GM21717 (cell line): ENCODE measurements around the gene GJB5.
"Not testable (repeated sequence)": the region's sequence is repeated elsewhere in the genome, so short reads cannot be mapped to it uniquely, and the experiment has no call there.

Source experiments
- ATAC-seq: cut with Tn5 transposase; IDR thresholded peaks from one replicate; pipeline ENCODE4 v1.9.1; 2021; ENCODE audit warnings: mild to moderate bottlenecking, moderate library complexity; ENCODE audit not compliant: unreplicated experiment

The GJB5 gene

GRCh38 chr1:34754964-34755637 is at the start of gene GJB5:
Gene GJB5 (plus strand): TSS chr1:34755047. CDS start chr1:34757331, 2,284 bp downstream.
- ATAC-seq, result no peak

DNA sequence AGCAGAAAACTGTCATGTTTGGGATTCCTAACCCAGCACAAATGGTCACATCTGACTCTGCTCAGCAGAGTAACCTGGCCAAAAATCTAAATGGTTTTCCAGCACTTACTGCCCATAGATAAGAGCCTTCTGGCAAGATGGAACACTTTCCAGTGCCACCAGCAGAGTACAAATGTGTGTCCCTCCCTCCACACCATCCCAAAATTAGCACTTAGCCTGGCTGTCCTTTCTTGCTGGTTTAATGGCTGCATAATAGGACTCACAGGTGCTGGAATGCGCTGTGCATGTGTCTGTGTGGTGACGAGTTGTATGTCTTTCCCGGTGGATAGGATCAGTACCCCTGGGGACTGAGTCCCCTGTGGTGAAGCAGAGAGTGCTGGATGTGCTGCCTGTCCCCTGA is 49.8 kb upstream of the GJB5 start:
- ATAC-seq, result no peak

GRCh38 chr1:34708106-34708505 is 46.7 kb upstream of the GJB5 start:
- no peak for ATAC-seq

DNA sequence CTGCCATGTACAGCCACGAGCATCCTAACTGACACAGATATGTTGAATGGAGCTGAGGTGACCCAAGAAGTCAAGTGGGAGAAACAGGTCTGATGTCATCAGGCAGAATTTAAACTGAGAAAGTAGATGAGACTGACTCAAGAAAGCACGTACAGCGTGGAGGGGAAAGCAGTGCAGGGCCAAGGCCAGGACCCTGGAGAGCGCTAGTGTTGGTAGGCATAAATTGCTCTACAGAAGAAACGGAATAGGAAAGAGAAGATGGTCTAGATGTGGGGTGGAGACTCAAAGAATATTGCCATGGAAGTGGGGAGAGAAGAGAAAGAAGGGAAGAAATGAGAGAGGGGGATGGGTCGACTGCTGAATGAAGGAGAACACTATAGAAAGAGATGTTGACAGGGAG is 45.3 kb upstream of the GJB5 start:
- no peak for ATAC-seq

GRCh38 chr1:34710812-34711211 is 44.0 kb upstream of the GJB5 start:
- no peak for ATAC-seq

- no peak for ATAC-seq
These were observed 43.4 kb upstream of the GJB5 start for GRCh38 chr1:34711485-34711884.

- no peak for ATAC-seq
These were observed 42.7 kb upstream of the GJB5 start for GRCh38 chr1:34712007-34712688.

DNA sequence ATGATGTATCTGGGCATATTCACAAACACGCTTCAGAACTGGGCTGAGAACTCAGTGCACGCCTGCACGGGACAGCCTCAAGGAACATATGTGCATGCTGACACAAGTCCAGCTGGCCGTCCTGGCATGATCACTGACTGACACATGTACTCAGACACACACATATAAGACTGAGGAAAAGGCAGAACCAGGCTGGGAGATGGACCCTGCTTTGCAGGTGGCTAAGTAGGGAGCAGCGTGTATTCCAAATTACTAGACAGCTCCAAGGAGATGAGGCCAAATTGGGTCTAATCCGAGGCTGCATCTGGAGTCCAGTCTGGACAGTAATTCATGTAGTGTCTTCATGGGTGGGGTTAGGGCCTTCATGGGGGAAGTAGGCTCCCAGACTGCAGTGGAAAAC is 41.4 kb upstream of the GJB5 start:
- no peak for ATAC-seq

DNA sequence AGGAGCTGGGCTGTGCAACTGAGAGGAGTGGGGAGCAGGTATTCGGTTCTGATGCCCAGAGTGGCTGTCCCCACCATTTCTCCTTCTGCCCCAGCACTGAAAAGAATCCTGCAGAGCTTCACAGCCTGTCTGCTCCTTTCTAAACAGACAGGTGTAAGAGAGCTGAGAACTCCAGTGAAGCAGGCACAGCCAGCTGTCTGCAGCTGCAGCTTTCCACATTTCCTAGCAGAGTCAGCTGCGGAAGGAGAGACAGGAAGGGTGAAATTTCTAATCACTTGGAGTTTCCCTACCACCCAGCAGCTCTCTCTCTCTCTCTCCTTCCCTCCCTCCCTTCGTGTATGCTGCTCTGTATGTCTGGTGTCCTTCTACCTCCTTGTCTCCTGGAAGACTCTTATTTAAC is 40.5 kb upstream of the GJB5 start:
- ATAC-seq, result no peak

- ATAC-seq, result no peak
These were observed 39.7 kb upstream of the GJB5 start for GRCh38 chr1:34715139-34715538.

DNA sequence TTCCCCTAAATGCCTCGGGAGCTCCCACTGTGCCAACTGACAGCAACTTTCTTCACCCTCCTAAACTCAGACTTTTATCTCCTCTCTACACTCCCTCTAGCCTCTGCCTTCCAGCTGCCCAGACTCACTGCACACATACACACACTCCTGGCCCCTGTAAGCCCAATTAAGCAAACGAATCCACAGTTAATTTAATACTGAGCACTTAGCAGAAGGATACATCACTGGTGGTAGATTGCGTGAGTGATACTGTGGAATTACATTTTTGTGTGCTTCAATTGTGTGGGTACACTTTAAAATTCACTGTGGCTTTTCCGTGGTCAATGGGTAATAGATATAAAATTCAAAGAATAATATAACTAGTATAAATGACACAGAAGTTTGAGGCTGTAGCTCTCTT is 33.6 kb upstream of the GJB5 start:
- no peak for ATAC-seq

GRCh38 chr1:34721646-34722355 is 33.0 kb upstream of the GJB5 start:
- ATAC-seq, result no peak

- no peak for ATAC-seq
These were observed 28.0 kb upstream of the GJB5 start for GRCh38 chr1:34726861-34727260.

- ATAC-seq, result no peak
These were observed 24.4 kb upstream of the GJB5 start for GRCh38 chr1:34730485-34730884.

GRCh38 chr1:34732831-34733230 is 22.0 kb upstream of the GJB5 start:
- not testable (repeated sequence) for ATAC-seq

DNA sequence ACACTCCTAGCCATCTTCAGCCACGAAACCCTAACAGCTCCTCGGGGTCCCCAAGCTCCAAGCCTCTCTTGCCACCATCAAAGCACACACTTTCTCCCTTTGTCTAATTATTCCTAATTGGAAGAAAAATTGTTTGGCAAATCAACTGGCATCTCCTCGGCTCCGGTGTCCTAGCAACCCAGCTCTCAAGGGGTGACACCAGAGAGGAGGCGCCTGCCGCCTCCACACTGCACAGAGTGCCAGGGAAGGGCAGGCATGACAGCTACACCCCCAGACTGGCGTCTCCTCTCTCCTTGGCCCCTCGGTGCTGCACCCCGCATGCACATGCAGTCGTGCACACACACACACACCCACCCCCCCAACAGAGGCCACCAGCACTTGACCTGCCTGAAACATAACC is 18.2 kb upstream of the GJB5 start:
- no peak for ATAC-seq

GRCh38 chr1:34737236-34737635 is 17.6 kb upstream of the GJB5 start:
- ATAC-seq, result not testable (repeated sequence)

GRCh38 chr1:34739613-34740012 is 15.2 kb upstream of the GJB5 start:
- no peak for ATAC-seq

DNA sequence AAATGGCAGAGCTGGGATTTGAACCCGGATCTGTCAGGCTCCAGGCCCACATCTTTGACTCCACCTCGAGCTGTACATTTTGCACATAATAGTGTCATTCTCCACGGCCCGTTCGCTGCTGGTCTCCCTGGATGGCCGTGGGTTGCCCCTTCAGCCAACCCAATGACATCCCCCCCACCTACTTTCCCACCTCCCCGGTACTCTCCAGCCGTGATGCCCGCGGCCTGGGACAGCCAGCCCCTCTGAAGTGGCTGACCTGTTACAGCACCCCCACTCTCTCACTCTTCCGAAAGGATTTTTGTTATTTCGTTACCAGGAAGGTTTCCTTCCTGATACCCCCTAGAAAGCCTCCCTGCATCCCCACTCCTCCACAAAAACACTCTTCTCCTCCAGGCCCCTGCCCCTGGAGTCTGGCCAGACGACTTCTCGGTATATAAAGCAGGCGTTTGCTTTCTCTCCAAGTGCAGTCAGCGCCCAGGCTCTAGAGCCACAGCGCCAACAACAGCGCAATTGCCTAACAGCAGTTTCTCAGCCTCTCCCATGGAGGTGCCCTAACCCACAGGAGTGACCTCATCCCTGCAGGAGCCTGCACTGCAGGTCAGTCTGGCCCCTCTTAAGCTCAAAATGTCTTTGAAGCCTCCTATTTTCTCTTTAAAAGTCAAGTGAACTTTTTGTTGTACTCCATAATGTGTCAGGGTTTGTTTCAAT is 14.5 kb upstream of the GJB5 start:
- no peak for ATAC-seq

- ATAC-seq, result peak; percentile 64
These were observed 12.1 kb upstream of the GJB5 start for GRCh38 chr1:34742667-34743270.

DNA sequence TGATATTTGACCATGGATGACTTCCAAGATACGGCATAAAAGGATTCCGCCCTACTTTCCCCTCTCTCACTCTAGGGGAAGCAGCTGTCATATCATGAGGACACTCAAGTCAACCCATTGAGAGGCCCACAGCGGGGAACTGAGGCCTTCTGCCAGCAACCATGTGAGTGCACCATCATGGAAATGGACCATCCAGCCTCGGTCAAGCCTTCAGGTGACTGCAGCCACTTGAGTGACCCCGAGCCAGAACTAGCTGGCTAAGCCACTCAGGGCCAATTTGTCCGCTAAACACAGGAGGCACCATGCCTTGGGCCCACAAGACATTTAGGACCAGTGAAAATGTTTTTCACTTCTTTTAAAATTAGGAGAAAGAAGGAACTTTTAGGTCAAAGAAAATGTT is 11.1 kb upstream of the GJB5 start:
- ATAC-seq, result no peak
